ENCODE results near the gene KRT73.

Gene KRT73

DNA sequence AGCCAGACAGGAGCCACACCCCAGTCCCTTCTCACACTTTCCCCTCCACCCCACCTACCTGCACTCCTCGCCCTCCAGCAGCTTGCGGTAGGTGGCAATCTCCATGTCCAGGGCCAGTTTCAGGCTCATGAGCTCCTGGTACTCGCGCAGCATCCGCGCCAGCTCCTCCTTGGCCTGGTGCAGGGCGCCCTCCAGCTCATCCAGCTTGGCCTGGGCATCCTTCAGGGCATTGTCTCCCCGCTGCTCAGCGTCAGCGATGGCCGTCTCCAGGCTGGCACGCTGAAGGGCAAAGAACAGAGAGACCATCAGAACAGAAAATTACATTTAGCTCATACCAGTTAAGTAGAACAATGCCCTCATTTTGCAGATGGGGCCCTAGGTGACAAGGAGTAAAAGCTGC lies 50.2 kb downstream of the KRT73 start:
- DNase-seq (ENCODE audit: low read depth in 3 of 3), result no peak

DNA sequence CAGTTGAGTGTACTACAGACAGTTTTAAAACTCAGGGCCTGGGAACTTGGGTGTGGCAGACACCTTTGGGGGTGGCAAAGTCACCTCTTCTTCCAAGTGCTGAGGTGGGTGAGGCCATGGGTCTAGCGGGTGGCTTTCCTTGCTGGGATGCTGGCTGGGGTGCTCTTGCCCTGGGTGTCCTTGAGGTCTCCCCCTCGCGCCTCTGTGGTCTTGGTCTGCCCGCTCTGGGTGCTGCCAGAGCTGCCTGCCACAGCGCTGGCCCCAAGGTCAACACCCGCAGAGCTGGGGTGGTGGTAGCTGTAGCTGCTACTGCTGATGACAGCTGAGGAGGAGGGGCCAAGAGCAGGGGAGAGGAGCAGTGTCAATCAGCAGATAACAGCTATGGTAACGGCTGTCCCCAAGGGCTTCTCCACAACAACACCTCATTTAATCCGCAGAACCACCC lies 51.5 kb downstream of the KRT73 start:
- no peak for DNase-seq (ENCODE audit: low read depth in 3 of 3)

- DNase-seq (ENCODE audit: low read depth in 3 of 3), result no peak
Observed at GRCh38 chr12:52564582-52564981, 53.8 kb downstream of the KRT73 start.

DNA sequence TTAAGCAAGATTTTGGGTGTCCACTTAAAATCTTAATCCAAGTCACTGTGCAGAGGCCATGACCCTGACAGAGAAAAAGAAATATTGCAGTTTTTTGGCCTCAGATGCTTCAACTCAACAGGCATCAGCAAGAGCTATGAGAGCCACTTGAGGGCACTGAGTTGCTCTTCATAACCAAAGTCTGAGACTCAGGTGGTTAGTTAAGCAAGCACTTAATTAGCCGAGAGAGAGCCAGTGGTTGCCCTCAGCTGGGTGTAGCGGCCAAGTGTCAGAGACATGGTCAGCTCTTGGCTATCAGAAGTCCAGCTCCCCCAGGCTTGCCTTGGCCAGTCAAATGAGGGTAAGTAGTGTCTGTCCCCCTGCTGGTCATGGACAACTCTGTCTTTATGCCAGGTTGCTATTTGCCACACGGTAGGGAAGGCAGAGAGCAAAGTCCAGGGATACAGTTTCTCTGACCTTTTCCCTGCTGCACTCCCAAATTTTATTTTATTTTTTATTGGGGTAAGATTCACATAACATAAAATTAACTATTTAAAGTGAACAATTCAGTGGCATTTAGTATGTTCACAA lies 56.4 kb downstream of the KRT73 start:
- DNase-seq (ENCODE audit: low read depth in 3 of 3), result no peak

DNA sequence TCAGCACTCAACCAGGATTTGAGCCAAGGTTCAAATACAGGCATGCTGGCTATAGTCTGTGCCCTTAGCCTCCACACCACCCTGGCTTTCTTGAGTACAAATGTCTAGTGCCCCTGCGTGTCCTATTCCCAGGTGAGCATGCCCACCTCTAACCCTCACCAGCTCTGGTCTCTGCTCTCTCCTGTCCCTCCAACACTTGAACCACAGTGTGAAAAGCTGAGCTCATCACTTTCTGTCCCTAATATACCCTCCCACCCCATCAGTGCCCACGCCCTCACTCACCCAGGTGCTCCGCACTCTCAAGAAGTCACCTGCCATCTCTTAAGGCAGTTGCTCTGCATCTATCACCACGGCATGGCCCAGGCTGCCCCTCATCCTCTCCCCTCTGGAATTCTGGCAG lies 58.4 kb downstream of the KRT73 start:
- DNase-seq (ENCODE audit: low read depth in 3 of 3), result no peak

DNA sequence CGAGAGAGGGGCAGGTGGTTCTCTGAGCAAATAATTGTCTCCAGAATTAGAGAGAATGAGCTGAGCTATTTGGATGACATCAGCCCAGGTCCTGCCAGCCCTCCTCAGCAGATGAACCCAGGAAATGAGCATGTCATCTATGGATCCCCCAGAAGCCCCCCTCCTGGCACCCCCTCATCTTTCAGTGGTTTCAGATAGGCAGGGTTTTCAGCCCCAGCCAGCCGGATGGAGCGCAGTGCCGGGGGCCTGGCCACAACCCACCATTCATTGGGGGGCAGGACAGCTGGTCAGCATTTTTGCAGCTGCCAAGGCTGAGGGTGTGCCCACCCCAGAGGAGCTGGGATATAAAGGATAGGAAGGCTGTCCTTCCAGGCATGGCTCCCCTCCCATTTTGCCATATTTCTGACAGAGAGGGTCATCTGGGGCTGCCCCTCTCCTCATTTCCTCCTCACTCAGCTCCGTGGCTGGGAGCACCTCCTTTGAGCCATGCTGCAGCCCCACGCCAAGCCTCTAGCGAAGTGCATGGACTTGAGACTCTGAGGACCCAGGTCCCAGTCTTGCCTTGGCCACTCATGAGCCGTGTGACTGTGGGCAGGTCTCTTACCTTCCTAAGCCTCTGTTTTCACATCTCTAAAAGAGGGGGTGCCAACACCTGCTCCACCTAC lies 59.4 kb downstream of the KRT73 start:
- DNase-seq (ENCODE audit: low read depth in 3 of 3), result no peak
